Colonic mucosa (tissue), 4 donors: Measurements from ENCODE around the gene ATP9A. TPM values are rescaled to one million over a fixed set of nuclear protein-coding genes. Genes with fewer than 3 reads are reported as not detected.

Source experiments
- DNase-seq: peaks from one replicate; pipeline ENCODE4 v3.0.0-alpha.2; 2020
- H3K27ac ChIP-seq: fragments of 200-600 bp; one replicate; pipeline ENCODE4 v1.8.0; 2021
- H3K27me3 ChIP-seq: fragments of 200-600 bp; one replicate; pipeline ENCODE4 v1.8.0; 2021
- H3K36me3 ChIP-seq: fragments of 200-600 bp; one replicate; pipeline ENCODE4 v1.8.0; 2021
- H3K4me1 ChIP-seq: fragments of 200-600 bp; one replicate; pipeline ENCODE4 v1.8.0; 2021; ENCODE audit warnings: mild to moderate bottlenecking
- H3K4me3 ChIP-seq: fragments of 200-600 bp; one replicate; pipeline ENCODE4 v1.8.0; 2021
- H3K9ac ChIP-seq, 2 donors: one replicate each; pipeline ENCODE4 v1.7.0; 2013; ENCODE audit warnings: control low read depth in 2 of 2, low read depth in 2 of 2, low read length in 2 of 2
- H3K9me3 ChIP-seq: fragments of 200-600 bp; one replicate; pipeline ENCODE4 v1.8.0; 2021
- intact Hi-C: fragments of 100-400 bp; cut with DNase I; formaldehyde crosslinking; loops from one replicate; pipeline ENCODE4 v1.14.1; 2022
- total RNA-seq, 2 donors: library from RNA; stranded (reverse); fragmentation: NEBNext Ultra II Directional in 1 of 2; extraction: Animal tissue kit (Norgen Biotek cat#: 25700) in 1 of 2; gene quantifications; one replicate each; pipeline ENCODE4 v1.2.1, GENCODE V29; 2021
- TF ChIP-seq, protein P1 (sequence below): fragments of 200-600 bp; IDR thresholded peaks from one replicate; pipeline ENCODE4 v1.8.0; 2022; ENCODE audit warnings: antibody characterized with exemption, mild to moderate bottlenecking
- donor health status: healthy.
- donor health status: DM: no; HTN: no; CAD: no.
- donor health status: DM: no; HTN: no; CAD: no.

ATP9A gene
- total RNA-seq, 2 donors from 2014 or later, result 40.2 to 70.1 TPM

- intact Hi-C loops, result loop anchor here (10.0 kb wide), 1 partner anchor 608 kb away; no protein-coding TSS in a partner anchor
- H3K36me3 ChIP-seq, result no peaks in the 10 kb centered on the region
- DNase-seq, result no peak
- no peaks in the 10 kb centered on the region for H3K9me3 ChIP-seq
- TF ChIP-seq, protein P1, sequence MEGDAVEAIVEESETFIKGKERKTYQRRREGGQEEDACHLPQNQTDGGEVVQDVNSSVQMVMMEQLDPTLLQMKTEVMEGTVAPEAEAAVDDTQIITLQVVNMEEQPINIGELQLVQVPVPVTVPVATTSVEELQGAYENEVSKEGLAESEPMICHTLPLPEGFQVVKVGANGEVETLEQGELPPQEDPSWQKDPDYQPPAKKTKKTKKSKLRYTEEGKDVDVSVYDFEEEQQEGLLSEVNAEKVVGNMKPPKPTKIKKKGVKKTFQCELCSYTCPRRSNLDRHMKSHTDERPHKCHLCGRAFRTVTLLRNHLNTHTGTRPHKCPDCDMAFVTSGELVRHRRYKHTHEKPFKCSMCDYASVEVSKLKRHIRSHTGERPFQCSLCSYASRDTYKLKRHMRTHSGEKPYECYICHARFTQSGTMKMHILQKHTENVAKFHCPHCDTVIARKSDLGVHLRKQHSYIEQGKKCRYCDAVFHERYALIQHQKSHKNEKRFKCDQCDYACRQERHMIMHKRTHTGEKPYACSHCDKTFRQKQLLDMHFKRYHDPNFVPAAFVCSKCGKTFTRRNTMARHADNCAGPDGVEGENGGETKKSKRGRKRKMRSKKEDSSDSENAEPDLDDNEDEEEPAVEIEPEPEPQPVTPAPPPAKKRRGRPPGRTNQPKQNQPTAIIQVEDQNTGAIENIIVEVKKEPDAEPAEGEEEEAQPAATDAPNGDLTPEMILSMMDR, result no peak
- no peaks in the 10 kb centered on the region for H3K4me1 ChIP-seq
- H3K27me3 ChIP-seq, result no peaks in the 10 kb centered on the region
- H3K4me3 ChIP-seq, result no peak overlapping the region
- H3K27ac ChIP-seq, result no peak overlapping the region
- no peak overlapping the region for H3K9ac ChIP-seq
These were observed 175.6 kb downstream of the ATP9A start for GRCh38 chr20:51592564-51592963.

DNA sequence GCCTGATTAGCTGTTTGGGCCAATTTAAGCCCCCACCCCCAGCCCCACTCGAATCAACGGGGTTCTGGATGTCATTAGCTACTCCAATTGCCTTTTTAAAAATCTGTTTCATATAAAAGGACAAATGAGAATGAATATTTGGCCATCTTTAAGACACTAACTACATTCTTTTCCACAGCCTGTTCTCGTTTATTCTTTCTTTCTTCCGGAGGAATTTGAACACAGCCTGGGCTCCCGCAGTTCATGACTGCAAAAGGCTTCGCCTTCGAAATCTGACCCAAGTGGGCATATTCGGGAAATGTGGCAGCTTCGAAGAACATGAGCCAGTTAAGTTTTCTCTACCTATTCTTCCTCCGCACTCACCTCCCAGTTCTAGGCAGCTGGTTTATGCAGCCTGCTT is 176.3 kb downstream of the ATP9A start:
- Histone ChIP-seq H3K27me3 (no peaks in the 10 kb centered on the region), H3K9me3 (no peaks in the 10 kb centered on the region), H3K9ac (no peak overlapping the region), H3K4me1 (no peaks in the 10 kb centered on the region), H3K4me3 (no peak overlapping the region), H3K36me3 (no peaks in the 10 kb centered on the region), H3K27ac (no peak overlapping the region)
- no peak for DNase-seq
- TF ChIP-seq, protein P1, result no peak
- intact Hi-C loops, result loop anchor here (10.0 kb wide), 1 partner anchor 607 kb away; no protein-coding TSS in a partner anchor

GRCh38 chr20:51588762-51589161 is 179.4 kb downstream of the ATP9A start:
- TF ChIP-seq, protein P1, result no peak
- no peaks in the 10 kb centered on the region for H3K27me3 ChIP-seq
- intact Hi-C loops, result no loop called here
- no peaks in the 10 kb centered on the region for H3K9me3 ChIP-seq
- no peak overlapping the region for H3K9ac ChIP-seq
- no peak overlapping the region for H3K27ac ChIP-seq
- DNase-seq, result no peak
- no peak overlapping the region for H3K4me3 ChIP-seq
- H3K36me3 ChIP-seq, result no peaks in the 10 kb centered on the region
- H3K4me1 ChIP-seq, result no peaks in the 10 kb centered on the region

- H3K9me3 ChIP-seq, result no peaks in the 10 kb centered on the region
- no peak for DNase-seq
- no peak overlapping the region for H3K27ac ChIP-seq
- H3K9ac ChIP-seq, result no peak overlapping the region
- H3K4me1 ChIP-seq, result no peaks in the 10 kb centered on the region
- intact Hi-C loops, result no loop called here
- TF ChIP-seq, protein P1, result no peak
- H3K36me3 ChIP-seq, result no peaks in the 10 kb centered on the region
- H3K4me3 ChIP-seq, result no peak overlapping the region
- H3K27me3 ChIP-seq, result no peaks in the 10 kb centered on the region
These were observed 181.0 kb downstream of the ATP9A start for GRCh38 chr20:51587145-51587544.

- no peak for DNase-seq
- Histone ChIP-seq H3K27ac (no peak overlapping the region), H3K27me3 (no peaks in the 10 kb centered on the region), H3K36me3 (no peaks in the 10 kb centered on the region), H3K4me3 (no peak overlapping the region), H3K4me1 (no peaks in the 10 kb centered on the region), H3K9ac (no peak overlapping the region), H3K9me3 (no peaks in the 10 kb centered on the region)
- intact Hi-C loops, result no loop called here
- TF ChIP-seq, protein P1, result no peak
These were observed 182.2 kb downstream of the ATP9A start for GRCh38 chr20:51586005-51586440.
